Astrocyte of the cerebellum (primary cell): ENCODE measurements around the gene MCOLN2.

ENCODE experiments used
- DNase-seq: peaks from one replicate; pipeline ENCODE4 v3.0.0-alpha.2; 2011; ENCODE audit warnings: low read depth
- H3K4me3 ChIP-seq: 2 replicates; pipeline ENCODE4 v1.5.1; 2011; ENCODE audit warnings: mild to moderate bottlenecking, low read depth, low read length, moderate library complexity
- CTCF ChIP-seq: IDR thresholded peaks from 2 replicates; pipeline ENCODE4 v1.5.1; 2012; ENCODE audit warnings: low read length, low read depth, moderate library complexity, mild to moderate bottlenecking; ENCODE audit errors: missing control alignments
- in situ Hi-C: cut with HindIII; loops from 2 replicates; pipeline ENCODE4 v1.10.0; 2017; ENCODE audit warnings: low sequenced_read_pairs

The MCOLN2 gene

GRCh38 chr1:84960371-84960770 lies 36.5 kb downstream of the MCOLN2 start:
- H3K4me3 ChIP-seq = no peak overlapping the region
- in situ Hi-C loops = no loop called here
- no peak for TF ChIP-seq CTCF
- DNase-seq = no peak

GRCh38 chr1:84959294-84959693 lies 37.6 kb downstream of the MCOLN2 start:
- DNase-seq = no peak
- no peak overlapping the region for H3K4me3 ChIP-seq
- in situ Hi-C loops = no loop called here
- TF ChIP-seq CTCF = no peak

- no peak for TF ChIP-seq CTCF
- H3K4me3 ChIP-seq = no peak overlapping the region
- in situ Hi-C loops = no loop called here
- DNase-seq = no peak
Measured at GRCh38 chr1:84957966-84958365, 38.9 kb downstream of the MCOLN2 start.

- in situ Hi-C loops = no loop called here
- no peak for DNase-seq
- TF ChIP-seq CTCF = no peak
- no peak overlapping the region for H3K4me3 ChIP-seq
Measured at GRCh38 chr1:84956655-84957054, 40.3 kb downstream of the MCOLN2 start.

- DNase-seq = no peak
- no peak for TF ChIP-seq CTCF
- no peak overlapping the region for H3K4me3 ChIP-seq
- in situ Hi-C loops = no loop called here
Measured at GRCh38 chr1:84956097-84956496, 40.8 kb downstream of the MCOLN2 start.

- no peak overlapping the region for H3K4me3 ChIP-seq
- in situ Hi-C loops = no loop called here
- no peak for TF ChIP-seq CTCF
- DNase-seq = no peak
Measured at GRCh38 chr1:84949664-84950063, 47.2 kb downstream of the MCOLN2 start.

GRCh38 chr1:84947536-84948410 lies 49.1 kb downstream of the MCOLN2 start:
- in situ Hi-C loops = no loop called here
- no peak for DNase-seq
- H3K4me3 ChIP-seq = no peak overlapping the region
- TF ChIP-seq CTCF = no peak
